T1000 (cell line): ENCODE results near the gene CACTIN.
A peak's percentile ranks its signal among the peaks of the same experiment; 100 is the strongest.

Experiments used
- DNase-seq: peaks from one replicate; lab custom pipeline; 2025; ENCODE audit warnings: mixed read lengths; lab: John Stamatoyannopoulos, UW

Gene CACTIN

GRCh38 chr19:3565139-3565538 lies 61.5 kb downstream of the CACTIN start:
- peak; percentile 87 for DNase-seq

DNA sequence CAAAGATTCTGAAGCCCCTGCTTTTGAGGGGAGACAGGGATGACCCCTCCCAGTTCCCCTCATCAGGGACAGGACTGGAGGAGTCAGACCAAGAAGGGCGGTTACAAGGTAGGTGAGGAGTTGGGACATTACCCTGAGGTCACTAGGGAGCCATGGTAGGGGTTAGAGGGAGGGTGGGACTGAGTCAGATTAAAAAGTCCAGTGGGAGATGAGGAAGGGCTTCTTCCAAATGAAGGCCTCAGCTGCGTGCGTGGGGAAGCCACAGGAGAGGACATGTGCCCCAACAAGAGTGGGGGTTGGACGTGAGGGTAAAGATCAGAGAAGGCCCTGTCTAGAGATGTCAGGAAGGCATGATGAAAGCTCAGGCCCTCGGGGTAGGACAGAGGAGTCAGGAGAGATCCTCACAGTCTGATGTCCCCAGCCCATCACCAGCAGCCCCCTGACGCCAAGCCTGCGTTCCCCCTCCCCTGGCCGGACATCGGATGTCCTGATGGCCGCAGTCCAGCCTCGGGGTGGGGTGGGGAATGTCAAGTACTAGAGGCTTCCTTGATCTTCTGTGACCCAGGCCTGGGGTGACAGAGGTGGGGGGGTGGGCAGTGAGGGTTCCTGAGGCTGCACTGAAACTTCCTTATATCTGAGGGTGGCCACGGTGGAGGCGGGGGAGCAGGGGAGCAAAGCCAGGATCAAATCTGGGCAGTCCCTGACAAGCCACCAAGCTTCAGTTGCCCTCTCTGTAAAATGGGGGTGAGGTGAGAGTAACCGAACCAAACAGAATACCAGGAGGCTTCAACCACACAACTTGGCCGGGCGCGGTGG lies 62.7 kb downstream of the CACTIN start:
- no peak for DNase-seq
